ENCODE results near the gene HIVEP3. TPM values are rescaled to one million over a fixed set of nuclear protein-coding genes. Genes with fewer than 3 reads are reported as not detected.

HIVEP3 gene
- total RNA-seq, 1 donor from 2014 or later, result 3.6 TPM

GRCh38 chr1:41713557-41714327, 205.0 kb downstream of the HIVEP3 start:
- TF ChIP-seq CTCF (IDR thresholded peaks at IDR 0.05), result no peak
- DNase-seq (ENCODE audit: low spot score), result no peak
- H3K4me3 Mint-ChIP-seq (ENCODE audit: unreplicated experiment), result no peak overlapping the region
- H3K36me3 Mint-ChIP-seq (ENCODE audit: low read depth), result no peaks in the 10 kb centered on the region
- H3K27ac Mint-ChIP-seq (ENCODE audit: unreplicated experiment), result peak overlapping the region; percentile 82
- no peaks in the 10 kb centered on the region for H3K27me3 Mint-ChIP-seq (ENCODE audit: low read depth)
- peaks cover 26% of the 10 kb centered on the region for H3K4me1 Mint-ChIP-seq (ENCODE audit: low read depth)
- no peaks in the 10 kb centered on the region for H3K9me3 Mint-ChIP-seq (ENCODE audit: low read depth)

- Mint-ChIP-seq H3K27ac (ENCODE audit: unreplicated experiment) (no peak overlapping the region), H3K9me3 (ENCODE audit: low read depth) (no peaks in the 10 kb centered on the region), H3K4me1 (ENCODE audit: low read depth) (peaks cover 26% of the 10 kb centered on the region), H3K27me3 (ENCODE audit: low read depth) (no peaks in the 10 kb centered on the region), H3K36me3 (ENCODE audit: low read depth) (no peaks in the 10 kb centered on the region), H3K4me3 (ENCODE audit: unreplicated experiment) (no peak overlapping the region)
- TF ChIP-seq CTCF (IDR thresholded peaks at IDR 0.05), result no peak
- DNase-seq (ENCODE audit: low spot score), result no peak
Measured at GRCh38 chr1:41713141-41713540, 205.6 kb downstream of the HIVEP3 start.

GRCh38 chr1:41712695-41713094, 206.0 kb downstream of the HIVEP3 start:
- H3K27ac Mint-ChIP-seq (ENCODE audit: unreplicated experiment), result no peak overlapping the region
- no peaks in the 10 kb centered on the region for H3K27me3 Mint-ChIP-seq (ENCODE audit: low read depth)
- no peak for TF ChIP-seq CTCF (IDR thresholded peaks at IDR 0.05)
- H3K4me3 Mint-ChIP-seq (ENCODE audit: unreplicated experiment), result no peak overlapping the region
- H3K36me3 Mint-ChIP-seq (ENCODE audit: low read depth), result no peaks in the 10 kb centered on the region
- peaks cover 26% of the 10 kb centered on the region for H3K4me1 Mint-ChIP-seq (ENCODE audit: low read depth)
- no peaks in the 10 kb centered on the region for H3K9me3 Mint-ChIP-seq (ENCODE audit: low read depth)
- DNase-seq (ENCODE audit: low spot score), result no peak

GRCh38 chr1:41712081-41712480, 206.6 kb downstream of the HIVEP3 start:
- H3K36me3 Mint-ChIP-seq (ENCODE audit: low read depth), result no peaks in the 10 kb centered on the region
- H3K4me3 Mint-ChIP-seq (ENCODE audit: unreplicated experiment), result no peak overlapping the region
- H3K4me1 Mint-ChIP-seq (ENCODE audit: low read depth), result peaks cover 26% of the 10 kb centered on the region
- DNase-seq (ENCODE audit: low spot score), result no peak
- no peaks in the 10 kb centered on the region for H3K9me3 Mint-ChIP-seq (ENCODE audit: low read depth)
- no peaks in the 10 kb centered on the region for H3K27me3 Mint-ChIP-seq (ENCODE audit: low read depth)
- H3K27ac Mint-ChIP-seq (ENCODE audit: unreplicated experiment), result no peak overlapping the region
- no peak for TF ChIP-seq CTCF (IDR thresholded peaks at IDR 0.05)

GRCh38 chr1:41711581-41711980, 207.1 kb downstream of the HIVEP3 start:
- peaks cover 26% of the 10 kb centered on the region for H3K4me1 Mint-ChIP-seq (ENCODE audit: low read depth)
- no peak for TF ChIP-seq CTCF (IDR thresholded peaks at IDR 0.05)
- H3K9me3 Mint-ChIP-seq (ENCODE audit: low read depth), result no peaks in the 10 kb centered on the region
- DNase-seq (ENCODE audit: low spot score), result no peak
- no peak overlapping the region for H3K4me3 Mint-ChIP-seq (ENCODE audit: unreplicated experiment)
- H3K27me3 Mint-ChIP-seq (ENCODE audit: low read depth), result no peaks in the 10 kb centered on the region
- no peak overlapping the region for H3K27ac Mint-ChIP-seq (ENCODE audit: unreplicated experiment)
- H3K36me3 Mint-ChIP-seq (ENCODE audit: low read depth), result no peaks in the 10 kb centered on the region

All from chondrocyte (in vitro differentiated cells).